MG63 (cell line): ENCODE results near the gene LIPJ. TPM values are rescaled to one million over a fixed set of nuclear protein-coding genes. Genes with fewer than 3 reads are reported as not detected.
A peak's percentile ranks its signal among the peaks of the same experiment; 100 is the strongest.

ENCODE experiments used
- DNase-seq: peaks from one replicate; pipeline ENCODE4 v3.0.0-alpha.2; 2020
- H3K27me3 ChIP-seq: fragments of 250-450 bp; sonication (Bioruptor Pico); 2 replicates; pipeline ENCODE4 v1.5.1; 2020; ENCODE audit warnings: mild to moderate bottlenecking, moderate library complexity
- H3K36me3 ChIP-seq: fragments of 250-450 bp; sonication (Bioruptor Pico); 2 replicates; pipeline ENCODE4 v1.5.1; 2020; ENCODE audit warnings: mild to moderate bottlenecking, moderate library complexity
- H3K4me3 ChIP-seq: fragments of 250-450 bp; sonication (Bioruptor Pico); 2 replicates; pipeline ENCODE4 v1.5.1; 2020; ENCODE audit warnings: mild to moderate bottlenecking, moderate library complexity
- H3K9me3 ChIP-seq: fragments of 250-450 bp; sonication (Bioruptor Pico); 2 replicates; pipeline ENCODE4 v1.5.1; 2020; ENCODE audit warnings: mild to moderate bottlenecking, moderate library complexity
- total RNA-seq: library from RNA; depleted of rRNA; stranded (reverse); fragments of >200 nt; shearing (Covaris generic); gene quantifications from 2 replicates; pipeline ENCODE4 v1.2.3, GENCODE V29; 2014; ENCODE audit warnings: low replicate concordance

Gene LIPJ
- total RNA-seq, 1 experiment from 2014 or later, result not detected

GRCh38 chr10:88582806-88583583 is 3.6 kb upstream of the LIPJ start, which contains the start of gene RNLS:
Gene RNLS (minus strand): TSS chr10:88583318.
- no peaks in the 10 kb centered on the region for H3K9me3 ChIP-seq
- no peaks in the 10 kb centered on the region for H3K27me3 ChIP-seq
- peak within 1 kb of the TSS; percentile 52 for H3K4me3 ChIP-seq
- H3K36me3 ChIP-seq, result no peaks in the 10 kb centered on the region
- peak; percentile 72 for DNase-seq

- DNase-seq, result no peak
- peak overlapping the region; percentile 52 for H3K4me3 ChIP-seq
- no peaks in the 10 kb centered on the region for H3K9me3 ChIP-seq
- H3K27me3 ChIP-seq, result no peaks in the 10 kb centered on the region
- H3K36me3 ChIP-seq, result no peaks in the 10 kb centered on the region
These were observed 3.0 kb upstream of the LIPJ start for GRCh38 chr10:88583584-88583957.

- Histone ChIP-seq H3K4me3 (no peak overlapping the region), H3K27me3 (no peaks in the 10 kb centered on the region), H3K9me3 (no peaks in the 10 kb centered on the region), H3K36me3 (no peaks in the 10 kb centered on the region)
- DNase-seq, result no peak
These were observed 5.8 kb downstream of the LIPJ start for GRCh38 chr10:88592381-88592780.

- no peaks in the 10 kb centered on the region for H3K36me3 ChIP-seq
- H3K4me3 ChIP-seq, result no peak overlapping the region
- H3K9me3 ChIP-seq, result no peaks in the 10 kb centered on the region
- no peak for DNase-seq
- H3K27me3 ChIP-seq, result no peaks in the 10 kb centered on the region
These were observed 6.3 kb downstream of the LIPJ start for GRCh38 chr10:88592906-88593305.

- no peaks in the 10 kb centered on the region for H3K27me3 ChIP-seq
- no peak for DNase-seq
- no peaks in the 10 kb centered on the region for H3K36me3 ChIP-seq
- no peak overlapping the region for H3K4me3 ChIP-seq
- H3K9me3 ChIP-seq, result no peaks in the 10 kb centered on the region
These were observed 7.9 kb downstream of the LIPJ start for GRCh38 chr10:88594482-88594881.

GRCh38 chr10:88598055-88598454 is 11.5 kb downstream of the LIPJ start:
- Histone ChIP-seq H3K4me3 (no peak overlapping the region), H3K27me3 (no peaks in the 10 kb centered on the region), H3K9me3 (no peaks in the 10 kb centered on the region), H3K36me3 (no peaks in the 10 kb centered on the region)
- DNase-seq, result no peak

GRCh38 chr10:88608052-88608732 is 21.6 kb downstream of the LIPJ start:
- DNase-seq, result no peak
- no peak overlapping the region for H3K4me3 ChIP-seq
- H3K27me3 ChIP-seq, result no peaks in the 10 kb centered on the region
- no peaks in the 10 kb centered on the region for H3K9me3 ChIP-seq
- no peaks in the 10 kb centered on the region for H3K36me3 ChIP-seq

GRCh38 chr10:88608780-88609179 is 22.2 kb downstream of the LIPJ start:
- Histone ChIP-seq H3K27me3 (no peaks in the 10 kb centered on the region), H3K9me3 (no peaks in the 10 kb centered on the region), H3K4me3 (no peak overlapping the region), H3K36me3 (no peaks in the 10 kb centered on the region)
- DNase-seq, result no peak

- no peak overlapping the region for H3K4me3 ChIP-seq
- no peak for DNase-seq
- no peaks in the 10 kb centered on the region for H3K27me3 ChIP-seq
- peaks cover 4% of the 10 kb centered on the region; the same call in 1 of the 2 replicates for H3K9me3 ChIP-seq
- no peaks in the 10 kb centered on the region for H3K36me3 ChIP-seq
These were observed 29.9 kb downstream of the LIPJ start for GRCh38 chr10:88616250-88616977.

GRCh38 chr10:88617772-88618300 is 31.3 kb downstream of the LIPJ start:
- Histone ChIP-seq H3K4me3 (no peak overlapping the region), H3K27me3 (no peaks in the 10 kb centered on the region), H3K9me3 (peaks cover 4% of the 10 kb centered on the region; the same call in 1 of the 2 replicates), H3K36me3 (no peaks in the 10 kb centered on the region)
- DNase-seq, result no peak

- DNase-seq, result peak; percentile 6
- H3K27me3 ChIP-seq, result no peaks in the 10 kb centered on the region
- H3K4me3 ChIP-seq, result no peak overlapping the region
- no peaks in the 10 kb centered on the region for H3K36me3 ChIP-seq
- H3K9me3 ChIP-seq, result peaks cover 4% of the 10 kb centered on the region; the same call in 1 of the 2 replicates
These were observed 31.9 kb downstream of the LIPJ start for GRCh38 chr10:88618496-88618895.

- Histone ChIP-seq H3K27me3 (no peaks in the 10 kb centered on the region), H3K9me3 (no peaks in the 10 kb centered on the region), H3K4me3 (no peak overlapping the region), H3K36me3 (no peaks in the 10 kb centered on the region)
- no peak for DNase-seq
These were observed 33.9 kb downstream of the LIPJ start for GRCh38 chr10:88620441-88620840.

- Histone ChIP-seq H3K27me3 (no peaks in the 10 kb centered on the region), H3K9me3 (peaks cover 2% of the 10 kb centered on the region; the same call in 1 of the 2 replicates), H3K4me3 (no peak overlapping the region), H3K36me3 (no peaks in the 10 kb centered on the region)
- DNase-seq, result no peak
These were observed 37.3 kb downstream of the LIPJ start for GRCh38 chr10:88623835-88624234.

- no peak overlapping the region for H3K4me3 ChIP-seq
- DNase-seq, result no peak
- H3K36me3 ChIP-seq, result no peaks in the 10 kb centered on the region
- peaks cover 2% of the 10 kb centered on the region; the same call in 1 of the 2 replicates for H3K9me3 ChIP-seq
- no peaks in the 10 kb centered on the region for H3K27me3 ChIP-seq
These were observed 38.3 kb downstream of the LIPJ start for GRCh38 chr10:88624840-88625239.

GRCh38 chr10:88640186-88640585 is 53.6 kb downstream of the LIPJ start:
- Histone ChIP-seq H3K4me3 (no peak overlapping the region), H3K9me3 (no peaks in the 10 kb centered on the region; the same call in 1 of the 2 replicates), H3K36me3 (no peaks in the 10 kb centered on the region), H3K27me3 (no peaks in the 10 kb centered on the region)
- no peak for DNase-seq

- Histone ChIP-seq H3K27me3 (no peaks in the 10 kb centered on the region), H3K4me3 (no peak overlapping the region), H3K36me3 (no peaks in the 10 kb centered on the region), H3K9me3 (no peaks in the 10 kb centered on the region; the same call in 1 of the 2 replicates)
- no peak for DNase-seq
These were observed 55.6 kb downstream of the LIPJ start for GRCh38 chr10:88642209-88642608.

- Histone ChIP-seq H3K36me3 (no peaks in the 10 kb centered on the region), H3K27me3 (no peaks in the 10 kb centered on the region), H3K4me3 (no peak overlapping the region), H3K9me3 (no peaks in the 10 kb centered on the region; the same call in 1 of the 2 replicates)
- no peak for DNase-seq
These were observed 56.4 kb downstream of the LIPJ start for GRCh38 chr10:88642963-88643362.
